HCT116 (cell line): ENCODE results near the gene ENTHD1.

Source experiments
- CEBPB ChIP-seq: IDR thresholded peaks from 2 replicates; pipeline ENCODE4 v1.6.1; 2012; ENCODE audit warnings: low read depth
- CTCF ChIP-seq, 3 experiments: fragments of 200-600 bp in 1 of 3; sonication (generic) in 1 of 3; IDR thresholded peaks in 2 of 3; conservative IDR thresholded peaks in 1 of 3; 2 replicates each; pipeline ENCODE4 v1.5.1; 2012 to 2017; ENCODE audit warnings: low read depth in 2 of 3, low read length in 2 of 3, antibody characterized with exemption in 1 of 3, borderline replicate concordance in 1 of 3, control low read depth in 1 of 3, mild to moderate bottlenecking in 1 of 3, mixed read lengths in 1 of 3, mixed run types in 1 of 3, moderate library complexity in 1 of 3; ENCODE audit not compliant: insufficient read depth in 1 of 3
- EZH2 ChIP-seq: fragments of 200-600 bp; sonication (generic); IDR thresholded peaks from 2 replicates; pipeline ENCODE4 v1.6.1; 2017; ENCODE audit warnings: antibody characterized with exemption, mixed run types
- POLR2A ChIP-seq: IDR thresholded peaks from 2 replicates; pipeline ENCODE4 v1.7.0; 2011; ENCODE audit warnings: borderline replicate concordance; ENCODE audit not compliant: insufficient read depth, insufficient read length; ENCODE audit errors: extremely low read depth
- RAD21 ChIP-seq: IDR thresholded peaks from 2 replicates; pipeline ENCODE4 v1.6.1; 2012; ENCODE audit warnings: low read depth, mild to moderate bottlenecking
- YY1 ChIP-seq: IDR thresholded peaks from 2 replicates; pipeline ENCODE4 v1.6.1; 2011; ENCODE audit warnings: low read length, low read depth, moderate library complexity, mild to moderate bottlenecking; ENCODE audit not compliant: insufficient replicate concordance; ENCODE audit errors: extremely low read depth

GRCh38 chr22:39852799-39853198 is 40.8 kb downstream of the ENTHD1 start:
- no peak for TF ChIP-seq CEBPB
- TF ChIP-seq RAD21 = no peak
- TF ChIP-seq CTCF (IDR thresholded peaks at IDR 0.05 in 2 of 3, conservative IDR thresholded peaks at IDR 0.05 in 1 of 3; ENCODE audit: borderline replicate concordance in 1 of 3, insufficient read depth in 1 of 3, low read depth in 2 of 3, low read length in 2 of 3) = no peak
- TF ChIP-seq POLR2A = no peak
- TF ChIP-seq YY1 = no peak
- TF ChIP-seq EZH2 = no peak
